ENCODE results near the gene NDC80. TPM values are rescaled to one million over a fixed set of nuclear protein-coding genes. Genes with fewer than 3 reads are reported as not detected.

The NDC80 gene
- polyA plus RNA-seq, 1 donor (not counting 4 experiments of a cell fraction or from before 2014, with no cell fraction given) = 11.5 TPM

GRCh38 chr18:2573408-2573807 is 2.1 kb downstream of the NDC80 start:
- dilution Hi-C loops (cut with MboI; ENCODE audit: extremely low pct_ligation_motif_present, low sequenced_read_pairs) = no loop called here
- H3K9me1 ChIP-seq (ENCODE audit: control insufficient read depth, extremely low read depth, insufficient read depth, low read length) = no peaks in the 10 kb centered on the region
- H3K36me3 ChIP-seq (ENCODE audit: control insufficient read depth in 2 of 2, extremely low read depth in 1 of 2, insufficient read depth in 2 of 2, low read length in 2 of 2) = peaks cover 0 to 10% of the 10 kb centered on the region in 2 experiments
- TF ChIP-seq CTCF (optimal IDR thresholded peaks at IDR 0.05 in 1 of 3, IDR thresholded peaks at IDR 0.05 in 1 of 3, conservative IDR thresholded peaks at IDR 0.05 in 1 of 3; ENCODE audit: extremely low read depth in 1 of 3, insufficient read depth in 2 of 3, low read length in 3 of 3) (no peak), EZH2 (IDR thresholded peaks at IDR 0.05; ENCODE audit: low read length) (no peak)
- FAIRE-seq = no peak
- peak overlapping the region in 2 of 3 experiments; percentile 90 to 94 for H3K4me3 ChIP-seq (ENCODE audit: control insufficient read depth in 2 of 3, extremely low read depth in 1 of 3, insufficient read depth in 2 of 3, low read depth in 1 of 3, low read length in 3 of 3)
- no peaks in the 10 kb centered on the region for H3K9me3 ChIP-seq (ENCODE audit: control insufficient read depth, low read depth, low read length)
- no peak for DNase-seq (ENCODE audit: low read depth, low spot score)
- H4K20me1 ChIP-seq (ENCODE audit: control insufficient read depth, extremely low read depth, insufficient read depth, low read length) = no peaks in the 10 kb centered on the region
- H3K4me2 ChIP-seq (ENCODE audit: control insufficient read depth, extremely low read depth, insufficient read depth, low read depth, low read length) = peak overlapping the region; percentile 85
- H2AFZ ChIP-seq (ENCODE audit: control insufficient read depth, low read length) = peak overlapping the region; percentile 70
- H3K4me1 ChIP-seq (ENCODE audit: control insufficient read depth, extremely low read depth, insufficient read depth, low read length) = peaks cover 21% of the 10 kb centered on the region
- no peaks in the 10 kb centered on the region for H3K27me3 ChIP-seq (ENCODE audit: control insufficient read depth, extremely low read depth, insufficient read depth, low read length)
- H3K9ac ChIP-seq (ENCODE audit: control insufficient read depth, extremely low read depth, insufficient read depth, low read length) = no peak overlapping the region
- H3K79me2 ChIP-seq (ENCODE audit: control insufficient read depth, insufficient read depth, low read length) = peaks cover 44% of the 10 kb centered on the region
- no peak overlapping the region for H3K27ac ChIP-seq (ENCODE audit: control insufficient read depth, insufficient read depth, low read length)

GRCh38 chr18:2587788-2588187 is 16.4 kb downstream of the NDC80 start:
- Histone ChIP-seq H3K9me3 (ENCODE audit: control insufficient read depth, low read depth, low read length) (no peaks in the 10 kb centered on the region), H3K4me3 (ENCODE audit: control insufficient read depth in 2 of 3, extremely low read depth in 1 of 3, insufficient read depth in 2 of 3, low read depth in 1 of 3, low read length in 3 of 3) (no peak overlapping the region), H3K9ac (ENCODE audit: control insufficient read depth, extremely low read depth, insufficient read depth, low read length) (no peak overlapping the region), H2AFZ (ENCODE audit: control insufficient read depth, low read length) (no peak overlapping the region), H3K27me3 (ENCODE audit: control insufficient read depth, extremely low read depth, insufficient read depth, low read length) (no peaks in the 10 kb centered on the region), H4K20me1 (ENCODE audit: control insufficient read depth, extremely low read depth, insufficient read depth, low read length) (no peaks in the 10 kb centered on the region), H3K36me3 (ENCODE audit: control insufficient read depth in 2 of 2, extremely low read depth in 1 of 2, insufficient read depth in 2 of 2, low read length in 2 of 2) (peaks cover 0 to 11% of the 10 kb centered on the region in 2 experiments), H3K4me1 (ENCODE audit: control insufficient read depth, extremely low read depth, insufficient read depth, low read length) (peaks cover 22% of the 10 kb centered on the region), H3K9me1 (ENCODE audit: control insufficient read depth, extremely low read depth, insufficient read depth, low read length) (no peaks in the 10 kb centered on the region), H3K4me2 (ENCODE audit: control insufficient read depth, extremely low read depth, insufficient read depth, low read depth, low read length) (no peak overlapping the region), H3K79me2 (ENCODE audit: control insufficient read depth, insufficient read depth, low read length) (no peaks in the 10 kb centered on the region), H3K27ac (ENCODE audit: control insufficient read depth, insufficient read depth, low read length) (no peak overlapping the region)
- TF ChIP-seq CTCF (optimal IDR thresholded peaks at IDR 0.05 in 1 of 3, IDR thresholded peaks at IDR 0.05 in 1 of 3, conservative IDR thresholded peaks at IDR 0.05 in 1 of 3; ENCODE audit: extremely low read depth in 1 of 3, insufficient read depth in 2 of 3, low read length in 3 of 3) (no peak), EZH2 (IDR thresholded peaks at IDR 0.05; ENCODE audit: low read length) (no peak)
- DNase-seq (ENCODE audit: low read depth, low spot score) (no peak), FAIRE-seq (no peak)
- dilution Hi-C loops (cut with MboI; ENCODE audit: extremely low pct_ligation_motif_present, low sequenced_read_pairs) = no loop called here

Data from keratinocyte (primary cell).